ENCODE measurements around the gene TUT7. TPM values are rescaled to one million over a fixed set of nuclear protein-coding genes. Genes with fewer than 3 reads are reported as not detected.
A peak's percentile ranks its signal among the peaks of the same experiment; 100 is the strongest.

The TUT7 gene
- total and polyA plus RNA-seq, 5 donors from 2014 or later, result 17.3 to 75.4 (median 23.5) TPM

DNA sequence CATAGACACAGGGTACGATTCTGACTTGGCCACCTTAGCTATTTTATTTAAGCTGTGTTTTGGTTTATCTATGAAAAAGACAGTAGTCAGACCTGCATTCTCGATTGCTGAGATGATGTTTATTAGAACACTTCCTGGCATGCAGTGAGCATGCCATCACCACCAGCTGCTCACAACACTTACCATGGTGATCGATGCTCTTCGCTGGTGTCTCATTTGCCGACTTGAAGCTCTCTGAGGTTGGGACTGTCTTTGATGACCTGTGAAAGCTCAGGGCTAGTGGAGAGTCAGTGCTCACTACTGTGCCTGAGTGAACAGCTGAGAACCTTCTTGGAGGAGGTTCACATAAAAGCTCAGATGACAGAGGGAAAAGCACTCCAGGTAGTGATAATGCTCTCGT lies 90.3 kb downstream of the TUT7 start:
- H3K9me3 ChIP-seq (ENCODE audit: control insufficient read depth in 2 of 2, low read length in 2 of 2), result no peaks in the 10 kb centered on the region
- peak overlapping the region in 1 of 3 donors; percentile 27 for H3K27ac Mint-ChIP-seq
- H3K4me3 ChIP-seq (ENCODE audit: low read depth, low read length), result no peak overlapping the region
- H3K4me3 Mint-ChIP-seq, result no peak overlapping the region
- peaks cover 4 to 7% (median 6%) of the 10 kb centered on the region in 4 donors for H3K4me1 Mint-ChIP-seq
- H3K27ac ChIP-seq (ENCODE audit: insufficient read depth, low read length, poor library complexity, severe bottlenecking), result no peak overlapping the region
- H3K27me3 Mint-ChIP-seq, result no peaks in the 10 kb centered on the region
- peaks cover 40% of the 10 kb centered on the region for H3K36me3 Mint-ChIP-seq
- peaks cover 0 to 5% (median 0%) of the 10 kb centered on the region in 7 donors for H3K9me3 Mint-ChIP-seq
- H3K36me3 ChIP-seq (ENCODE audit: control insufficient read depth, insufficient read depth, low read length), result peaks cover 33% of the 10 kb centered on the region
- H3K4me1 ChIP-seq (ENCODE audit: control insufficient read depth, insufficient read depth, low read length, poor library complexity, severe bottlenecking), result no peaks in the 10 kb centered on the region
- H3K27me3 ChIP-seq (ENCODE audit: control insufficient read depth, insufficient read depth, low read length), result no peaks in the 10 kb centered on the region
- no peak for DNase-seq
- ATAC-seq (ENCODE audit: low read depth in 2 of 2), result no peak

DNA sequence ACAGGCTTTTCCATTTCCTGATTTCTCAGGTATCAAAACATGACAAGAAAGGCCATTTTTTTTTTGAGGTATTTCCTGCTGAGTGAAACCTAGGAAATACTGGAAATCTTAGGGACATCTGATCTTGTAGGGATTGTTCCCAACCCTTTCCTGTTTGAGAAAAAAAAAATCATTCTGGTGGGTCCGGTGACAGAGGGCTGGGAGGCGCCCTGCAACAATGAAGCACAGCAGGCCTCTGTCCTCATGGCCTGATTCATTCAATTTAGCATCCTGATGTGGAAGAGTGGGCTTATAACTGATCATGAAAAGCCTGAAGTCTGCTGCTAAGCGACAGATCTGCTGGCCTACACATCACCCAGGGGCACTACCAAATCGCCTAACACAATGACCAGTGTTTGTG lies 91.7 kb downstream of the TUT7 start:
- Mint-ChIP-seq H3K27me3 (no peaks in the 10 kb centered on the region), H3K36me3 (peaks cover 40% of the 10 kb centered on the region), H3K4me1 (peaks cover 0 to 9% (median 4%) of the 10 kb centered on the region in 4 donors), H3K4me3 (no peak overlapping the region), H3K9me3 (peaks cover 0 to 5% (median 0%) of the 10 kb centered on the region in 7 donors), H3K27ac (peak overlapping the region in 1 of 3 donors; percentile 30)
- Histone ChIP-seq H3K9me3 (ENCODE audit: control insufficient read depth in 2 of 2, low read length in 2 of 2) (no peaks in the 10 kb centered on the region), H3K27me3 (ENCODE audit: control insufficient read depth, insufficient read depth, low read length) (no peaks in the 10 kb centered on the region), H3K4me1 (ENCODE audit: control insufficient read depth, insufficient read depth, low read length, poor library complexity, severe bottlenecking) (no peaks in the 10 kb centered on the region), H3K36me3 (ENCODE audit: control insufficient read depth, insufficient read depth, low read length) (peaks cover 26% of the 10 kb centered on the region), H3K27ac (ENCODE audit: insufficient read depth, low read length, poor library complexity, severe bottlenecking) (no peak overlapping the region), H3K4me3 (ENCODE audit: low read depth, low read length) (no peak overlapping the region)
- ATAC-seq (ENCODE audit: low read depth in 2 of 2) (no peak), DNase-seq (no peak)

- no peak within 1 kb of the TSS for H3K4me3 ChIP-seq (ENCODE audit: low read depth, low read length)
- H3K27me3 ChIP-seq (ENCODE audit: control insufficient read depth, insufficient read depth, low read length), result no peaks in the 10 kb centered on the region
- H3K27ac ChIP-seq (ENCODE audit: insufficient read depth, low read length, poor library complexity, severe bottlenecking), result no peak within 1 kb of the TSS
- H3K27ac Mint-ChIP-seq, result peak within 1 kb of the TSS in 1 of 3 donors; percentile 68
- DNase-seq (no peak), ATAC-seq (ENCODE audit: low read depth in 2 of 2) (no peak)
- no peaks in the 10 kb centered on the region for H3K4me1 ChIP-seq (ENCODE audit: control insufficient read depth, insufficient read depth, low read length, poor library complexity, severe bottlenecking)
- H3K4me3 Mint-ChIP-seq, result peak within 1 kb of the TSS in 1 of 4 donors; percentile 70
- peaks cover 0 to 6% (median 2%) of the 10 kb centered on the region in 4 donors for H3K4me1 Mint-ChIP-seq
- peaks cover 17% of the 10 kb centered on the region for H3K36me3 ChIP-seq (ENCODE audit: control insufficient read depth, insufficient read depth, low read length)
- H3K9me3 Mint-ChIP-seq, result peaks cover 0 to 5% (median 0%) of the 10 kb centered on the region in 7 donors
- peaks cover 28% of the 10 kb centered on the region for H3K36me3 Mint-ChIP-seq
- no peaks in the 10 kb centered on the region for H3K27me3 Mint-ChIP-seq
- no peaks in the 10 kb centered on the region for H3K9me3 ChIP-seq (ENCODE audit: control insufficient read depth in 2 of 2, low read length in 2 of 2)
These were observed 94.7 kb downstream of the TUT7 start, which contains the start of gene C9orf153 for GRCh38 chr9:86259557-86259956. TSS of gene C9orf153 (minus strand) at chr9:86259657. CDS start at chr9:86229603, 30,054 bp downstream.

DNA sequence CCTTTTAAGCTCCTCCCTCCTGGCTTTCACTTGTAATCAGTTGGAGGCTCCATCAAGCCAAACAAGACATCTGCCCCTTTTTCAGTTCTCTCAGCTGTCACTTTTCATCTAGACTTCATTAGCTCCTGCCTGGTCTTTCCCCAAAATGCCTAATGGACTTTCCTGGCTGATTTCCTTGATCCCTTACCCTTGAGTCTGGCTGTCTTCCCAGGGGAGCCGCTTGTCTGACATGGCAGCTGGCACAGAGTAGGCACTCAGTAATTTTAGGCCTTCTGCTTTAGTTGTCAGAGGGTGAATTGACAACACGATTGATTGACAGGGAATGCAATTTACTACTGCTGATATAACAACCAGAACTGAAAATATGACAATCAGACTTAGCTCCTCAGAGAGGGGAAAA lies 96.8 kb downstream of the TUT7 start:
- peak overlapping the region in 1 of 3 donors; percentile 24 for H3K27ac Mint-ChIP-seq
- no peaks in the 10 kb centered on the region for H3K27me3 Mint-ChIP-seq
- no peaks in the 10 kb centered on the region for H3K4me1 ChIP-seq (ENCODE audit: control insufficient read depth, insufficient read depth, low read length, poor library complexity, severe bottlenecking)
- DNase-seq (no peak), ATAC-seq (ENCODE audit: low read depth in 2 of 2) (no peak)
- H3K36me3 Mint-ChIP-seq, result peaks cover 12% of the 10 kb centered on the region
- H3K4me1 Mint-ChIP-seq, result peaks cover 0 to 5% (median 2%) of the 10 kb centered on the region in 4 donors
- no peaks in the 10 kb centered on the region for H3K27me3 ChIP-seq (ENCODE audit: control insufficient read depth, insufficient read depth, low read length)
- H3K36me3 ChIP-seq (ENCODE audit: control insufficient read depth, insufficient read depth, low read length), result no peaks in the 10 kb centered on the region
- no peak overlapping the region for H3K4me3 ChIP-seq (ENCODE audit: low read depth, low read length)
- no peak overlapping the region for H3K4me3 Mint-ChIP-seq
- H3K9me3 ChIP-seq (ENCODE audit: control insufficient read depth in 2 of 2, low read length in 2 of 2), result peaks cover 8 to 12% of the 10 kb centered on the region in 2 experiments
- peaks cover 0 to 10% (median 0%) of the 10 kb centered on the region in 7 donors for H3K9me3 Mint-ChIP-seq
- H3K27ac ChIP-seq (ENCODE audit: insufficient read depth, low read length, poor library complexity, severe bottlenecking), result no peak overlapping the region

- no peaks in the 10 kb centered on the region for H3K4me1 ChIP-seq (ENCODE audit: control insufficient read depth, insufficient read depth, low read length, poor library complexity, severe bottlenecking)
- H3K36me3 Mint-ChIP-seq, result peaks cover 7% of the 10 kb centered on the region
- peaks cover 0 to 4% (median 1%) of the 10 kb centered on the region in 4 donors for H3K4me1 Mint-ChIP-seq
- H3K36me3 ChIP-seq (ENCODE audit: control insufficient read depth, insufficient read depth, low read length), result no peaks in the 10 kb centered on the region
- H3K27ac ChIP-seq (ENCODE audit: insufficient read depth, low read length, poor library complexity, severe bottlenecking), result no peak overlapping the region
- no peaks in the 10 kb centered on the region for H3K27me3 Mint-ChIP-seq
- no peak overlapping the region for H3K27ac Mint-ChIP-seq
- H3K4me3 ChIP-seq (ENCODE audit: low read depth, low read length), result no peak overlapping the region
- H3K9me3 ChIP-seq (ENCODE audit: control insufficient read depth in 2 of 2, low read length in 2 of 2), result peaks cover 8 to 13% of the 10 kb centered on the region in 2 experiments
- H3K27me3 ChIP-seq (ENCODE audit: control insufficient read depth, insufficient read depth, low read length), result no peaks in the 10 kb centered on the region
- H3K4me3 Mint-ChIP-seq, result no peak overlapping the region
- ATAC-seq (ENCODE audit: low read depth in 2 of 2) (no peak), DNase-seq (no peak)
- H3K9me3 Mint-ChIP-seq, result peaks cover 0 to 12% (median 4%) of the 10 kb centered on the region in 7 donors
These were observed 97.6 kb downstream of the TUT7 start for GRCh38 chr9:86256653-86257052.

GRCh38 chr9:86253577-86253976 lies 100.6 kb downstream of the TUT7 start:
- Mint-ChIP-seq H3K27me3 (no peaks in the 10 kb centered on the region), H3K36me3 (peaks cover 7% of the 10 kb centered on the region), H3K4me3 (no peak overlapping the region), H3K4me1 (peaks cover 0 to 4% (median 1%) of the 10 kb centered on the region in 4 donors), H3K9me3 (peaks cover 0 to 13% (median 5%) of the 10 kb centered on the region in 7 donors), H3K27ac (no peak overlapping the region)
- H3K27me3 ChIP-seq (ENCODE audit: control insufficient read depth, insufficient read depth, low read length), result no peaks in the 10 kb centered on the region
- H3K4me3 ChIP-seq (ENCODE audit: low read depth, low read length), result no peak overlapping the region
- H3K36me3 ChIP-seq (ENCODE audit: control insufficient read depth, insufficient read depth, low read length), result no peaks in the 10 kb centered on the region
- no peaks in the 10 kb centered on the region for H3K4me1 ChIP-seq (ENCODE audit: control insufficient read depth, insufficient read depth, low read length, poor library complexity, severe bottlenecking)
- H3K27ac ChIP-seq (ENCODE audit: insufficient read depth, low read length, poor library complexity, severe bottlenecking), result no peak overlapping the region
- H3K9me3 ChIP-seq (ENCODE audit: control insufficient read depth in 2 of 2, low read length in 2 of 2), result peaks cover 8 to 13% of the 10 kb centered on the region in 2 experiments
- ATAC-seq (ENCODE audit: low read depth in 2 of 2) (no peak), DNase-seq (no peak)

- ATAC-seq (ENCODE audit: low read depth in 2 of 2) (no peak), DNase-seq (no peak)
- peaks cover 0 to 13% (median 5%) of the 10 kb centered on the region in 7 donors for H3K9me3 Mint-ChIP-seq
- H3K27ac Mint-ChIP-seq, result no peak overlapping the region
- H3K27ac ChIP-seq (ENCODE audit: insufficient read depth, low read length, poor library complexity, severe bottlenecking), result no peak overlapping the region
- peaks cover 8 to 13% of the 10 kb centered on the region in 2 experiments for H3K9me3 ChIP-seq (ENCODE audit: control insufficient read depth in 2 of 2, low read length in 2 of 2)
- H3K4me3 Mint-ChIP-seq, result no peak overlapping the region
- H3K27me3 Mint-ChIP-seq, result no peaks in the 10 kb centered on the region
- peaks cover 0 to 4% (median 1%) of the 10 kb centered on the region in 4 donors for H3K4me1 Mint-ChIP-seq
- no peak overlapping the region for H3K4me3 ChIP-seq (ENCODE audit: low read depth, low read length)
- no peaks in the 10 kb centered on the region for H3K36me3 ChIP-seq (ENCODE audit: control insufficient read depth, insufficient read depth, low read length)
- H3K4me1 ChIP-seq (ENCODE audit: control insufficient read depth, insufficient read depth, low read length, poor library complexity, severe bottlenecking), result no peaks in the 10 kb centered on the region
- no peaks in the 10 kb centered on the region for H3K27me3 ChIP-seq (ENCODE audit: control insufficient read depth, insufficient read depth, low read length)
- peaks cover 7% of the 10 kb centered on the region for H3K36me3 Mint-ChIP-seq
These were observed 101.3 kb downstream of the TUT7 start for GRCh38 chr9:86252870-86253269.

DNA sequence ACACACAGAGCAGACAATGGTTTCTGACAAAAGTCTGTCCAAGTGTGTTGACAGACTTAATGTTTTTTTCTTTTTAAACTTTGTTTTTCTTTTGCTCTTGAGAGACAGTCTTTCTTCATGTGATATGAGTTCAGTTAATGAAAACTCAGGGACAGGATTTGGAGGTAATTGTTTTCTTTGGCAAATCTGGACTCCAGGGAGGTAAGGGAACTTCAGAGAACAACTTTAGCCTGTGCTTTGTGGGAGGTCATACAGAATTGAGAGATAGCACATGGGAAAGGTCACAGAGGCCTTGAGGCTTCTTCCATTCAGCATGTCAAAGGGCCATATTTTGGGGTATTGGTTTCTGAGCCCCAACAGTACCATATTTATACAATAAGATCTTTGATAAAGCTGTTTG lies 104.1 kb downstream of the TUT7 start:
- Mint-ChIP-seq H3K4me3 (no peak overlapping the region), H3K9me3 (peaks cover 0 to 13% (median 5%) of the 10 kb centered on the region in 7 donors), H3K27me3 (peaks cover 7% of the 10 kb centered on the region), H3K36me3 (peaks cover 3% of the 10 kb centered on the region), H3K27ac (no peak overlapping the region), H3K4me1 (peaks cover 0 to 4% (median 0%) of the 10 kb centered on the region in 4 donors)
- Histone ChIP-seq H3K27ac (ENCODE audit: insufficient read depth, low read length, poor library complexity, severe bottlenecking) (no peak overlapping the region), H3K27me3 (ENCODE audit: control insufficient read depth, insufficient read depth, low read length) (no peaks in the 10 kb centered on the region), H3K4me1 (ENCODE audit: control insufficient read depth, insufficient read depth, low read length, poor library complexity, severe bottlenecking) (no peaks in the 10 kb centered on the region), H3K9me3 (ENCODE audit: control insufficient read depth in 2 of 2, low read length in 2 of 2) (peaks cover 8 to 13% of the 10 kb centered on the region in 2 experiments), H3K36me3 (ENCODE audit: control insufficient read depth, insufficient read depth, low read length) (no peaks in the 10 kb centered on the region), H3K4me3 (ENCODE audit: low read depth, low read length) (no peak overlapping the region)
- ATAC-seq (ENCODE audit: low read depth in 2 of 2) (no peak), DNase-seq (no peak)

All from CD4-positive, CD25-positive, alpha-beta regulatory T cell (primary cell).